AG04449 (cell line): ENCODE measurements around the gene RAF1.

ENCODE experiments used
- CTCF ChIA-PET: fragments of 350-600 bp; formaldehyde crosslinking; extraction: SDS; loops from one replicate; lab custom pipeline; 2021; ENCODE audit warnings: antibody characterized with exemption; lab: Yijun Ruan, JAX
- POLR2A ChIA-PET: fragments of 400-600, 350-600 bp; formaldehyde crosslinking; extraction: SDS; loops from one replicate; lab custom pipeline; 2020; ENCODE audit warnings: antibody characterized with exemption, inconsistent platforms; lab: Yijun Ruan, JAX
- DNase-seq: peaks from one replicate; pipeline ENCODE4 v3.0.0-alpha.2; 2010; ENCODE audit warnings: low read depth, low spot score
- H3K4me3 ChIP-seq: 2 replicates; pipeline ENCODE4 v1.5.1; 2011; ENCODE audit warnings: low read depth, mild to moderate bottlenecking, control low read depth, low read length
- TF ChIP-seq, protein P1 (sequence below): IDR thresholded peaks from one replicate; pipeline ENCODE4 v1.5.1; 2011; ENCODE audit warnings: mild to moderate bottlenecking, moderate library complexity, low read length, control low read depth, inconsistent platforms; ENCODE audit not compliant: insufficient read depth; ENCODE audit errors: missing control alignments

Gene RAF1

DNA sequence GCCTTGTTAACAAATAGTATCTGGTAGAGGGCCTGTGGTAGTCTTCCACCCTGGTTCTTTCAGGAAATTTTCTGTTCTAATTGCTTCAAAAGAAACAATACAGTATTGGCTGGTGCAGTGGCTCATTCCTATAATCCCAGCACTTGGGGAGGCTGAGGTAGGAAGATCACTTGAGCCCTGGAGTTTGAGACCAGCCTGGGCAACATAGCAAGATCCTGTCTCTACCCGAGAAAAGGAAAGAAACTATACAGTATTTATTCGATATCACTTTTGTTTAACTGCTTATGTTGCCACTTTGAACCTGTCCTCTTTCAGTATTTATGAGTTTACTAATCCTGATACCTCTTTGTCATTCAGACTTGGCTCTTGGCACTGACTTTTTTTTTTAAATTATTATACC, 102.5 kb downstream of the RAF1 start:
- POLR2A ChIA-PET, result no interaction called here
- TF ChIP-seq, protein P1, sequence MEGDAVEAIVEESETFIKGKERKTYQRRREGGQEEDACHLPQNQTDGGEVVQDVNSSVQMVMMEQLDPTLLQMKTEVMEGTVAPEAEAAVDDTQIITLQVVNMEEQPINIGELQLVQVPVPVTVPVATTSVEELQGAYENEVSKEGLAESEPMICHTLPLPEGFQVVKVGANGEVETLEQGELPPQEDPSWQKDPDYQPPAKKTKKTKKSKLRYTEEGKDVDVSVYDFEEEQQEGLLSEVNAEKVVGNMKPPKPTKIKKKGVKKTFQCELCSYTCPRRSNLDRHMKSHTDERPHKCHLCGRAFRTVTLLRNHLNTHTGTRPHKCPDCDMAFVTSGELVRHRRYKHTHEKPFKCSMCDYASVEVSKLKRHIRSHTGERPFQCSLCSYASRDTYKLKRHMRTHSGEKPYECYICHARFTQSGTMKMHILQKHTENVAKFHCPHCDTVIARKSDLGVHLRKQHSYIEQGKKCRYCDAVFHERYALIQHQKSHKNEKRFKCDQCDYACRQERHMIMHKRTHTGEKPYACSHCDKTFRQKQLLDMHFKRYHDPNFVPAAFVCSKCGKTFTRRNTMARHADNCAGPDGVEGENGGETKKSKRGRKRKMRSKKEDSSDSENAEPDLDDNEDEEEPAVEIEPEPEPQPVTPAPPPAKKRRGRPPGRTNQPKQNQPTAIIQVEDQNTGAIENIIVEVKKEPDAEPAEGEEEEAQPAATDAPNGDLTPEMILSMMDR, result no peak
- H3K4me3 ChIP-seq, result no peak overlapping the region
- no peak for DNase-seq
- CTCF ChIA-PET, result interaction anchor here (2.6 to 4.5 kb wide), 2 partner anchors 11 to 159 kb away, joined by 13 to 15 read pairs; no protein-coding TSS in a partner anchor

DNA sequence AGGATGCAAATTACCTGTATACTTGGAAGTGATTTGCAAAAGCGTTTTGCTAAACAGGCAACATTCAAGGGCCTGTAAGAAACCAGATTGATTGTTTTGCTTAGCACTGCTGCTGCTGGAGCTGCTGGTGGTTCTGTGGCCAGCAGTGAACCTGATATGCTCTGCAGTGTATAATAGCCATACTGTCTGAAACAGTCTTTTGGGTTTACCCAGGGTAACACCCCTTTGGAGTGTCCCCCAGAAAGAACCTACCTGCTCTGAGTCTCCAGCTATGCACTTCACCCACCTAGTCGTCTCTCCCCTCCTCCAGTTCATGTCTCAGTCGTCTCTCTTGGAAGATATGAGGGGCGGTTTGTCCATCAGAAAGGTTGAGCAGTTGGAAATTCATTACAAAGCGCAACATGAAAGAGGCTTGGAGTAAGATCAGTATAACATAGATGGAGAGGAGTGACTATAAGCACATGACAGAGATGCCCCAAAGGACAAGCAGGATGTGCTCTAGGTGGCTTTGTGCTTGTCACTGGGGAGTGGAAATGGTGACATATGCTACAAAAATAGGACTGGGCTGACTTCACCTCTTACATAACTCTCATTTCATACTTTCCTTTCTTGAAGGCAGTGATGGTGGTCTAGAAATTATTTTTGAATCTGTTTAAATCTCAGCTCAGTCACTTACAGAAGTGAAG, 103.3 kb downstream of the RAF1 start:
- DNase-seq, result no peak
- TF ChIP-seq, protein P1, result no peak

DNA sequence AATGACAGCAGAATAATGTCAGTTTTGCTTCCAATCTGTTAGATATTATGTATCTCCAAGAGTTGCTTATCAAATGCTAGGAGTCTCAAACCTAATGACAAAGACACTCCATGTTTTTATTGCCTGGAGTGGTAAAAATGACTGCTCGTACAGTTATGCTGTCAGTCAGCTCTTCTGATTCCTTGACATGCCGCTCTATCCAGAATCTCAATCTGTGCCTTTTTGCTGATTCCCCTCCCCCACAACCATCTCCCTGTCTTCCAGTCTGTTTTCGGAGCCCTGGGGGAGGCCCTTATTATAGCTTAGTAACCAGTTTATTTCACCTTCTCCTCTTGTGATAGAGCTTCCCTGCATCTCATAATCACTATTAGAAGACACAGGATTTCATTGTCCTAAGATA, 104.4 kb downstream of the RAF1 start:
- ChIA-PET CTCF (interaction anchor here (1.0 to 4.5 kb wide), 6 partner anchors 9 to 161 kb away, joined by 3 to 15 read pairs (median 4); no protein-coding TSS in a partner anchor), POLR2A (no interaction called here)
- TF ChIP-seq, protein P1, result no peak
- no peak for DNase-seq
- H3K4me3 ChIP-seq, result no peak overlapping the region

More for the DNA sequence above, 103.3 kb downstream of the RAF1 start:
- POLR2A ChIA-PET, result no interaction called here
- CTCF ChIA-PET, result interaction anchor here (1.0 to 4.5 kb wide), 3 partner anchors 8 to 159 kb away, joined by 3 to 15 read pairs (median 13); no protein-coding TSS in a partner anchor
- H3K4me3 ChIP-seq, result no peak overlapping the region

DNA sequence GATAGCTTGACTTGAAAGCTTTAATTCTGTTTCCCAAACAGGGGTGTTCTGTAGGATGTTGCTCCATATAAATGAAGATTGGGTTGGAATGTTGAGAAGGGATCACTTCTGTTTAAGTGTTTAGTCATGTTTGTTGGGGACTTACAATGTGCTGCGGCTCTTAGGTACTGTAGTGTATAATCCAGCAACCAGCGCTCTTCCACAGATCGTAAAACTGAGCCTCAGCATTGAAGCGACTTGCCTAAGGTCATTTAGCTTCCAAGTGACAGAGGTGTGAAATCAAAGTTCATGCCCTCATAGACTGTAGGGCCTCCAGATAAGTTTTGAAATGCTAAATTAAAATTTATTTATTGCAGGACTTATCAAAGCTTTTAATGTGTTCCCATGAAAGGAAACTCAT, 105.2 kb downstream of the RAF1 start:
- no peak for DNase-seq
- no peak overlapping the region for H3K4me3 ChIP-seq
- TF ChIP-seq, protein P1, result no peak
- CTCF ChIA-PET, result interaction anchor here (1.0 to 4.5 kb wide), 8 partner anchors 11 to 283 kb away, joined by 3 to 15 read pairs (median 4); partner anchors contain the start of gene RPL32
- POLR2A ChIA-PET, result no interaction called here

DNA sequence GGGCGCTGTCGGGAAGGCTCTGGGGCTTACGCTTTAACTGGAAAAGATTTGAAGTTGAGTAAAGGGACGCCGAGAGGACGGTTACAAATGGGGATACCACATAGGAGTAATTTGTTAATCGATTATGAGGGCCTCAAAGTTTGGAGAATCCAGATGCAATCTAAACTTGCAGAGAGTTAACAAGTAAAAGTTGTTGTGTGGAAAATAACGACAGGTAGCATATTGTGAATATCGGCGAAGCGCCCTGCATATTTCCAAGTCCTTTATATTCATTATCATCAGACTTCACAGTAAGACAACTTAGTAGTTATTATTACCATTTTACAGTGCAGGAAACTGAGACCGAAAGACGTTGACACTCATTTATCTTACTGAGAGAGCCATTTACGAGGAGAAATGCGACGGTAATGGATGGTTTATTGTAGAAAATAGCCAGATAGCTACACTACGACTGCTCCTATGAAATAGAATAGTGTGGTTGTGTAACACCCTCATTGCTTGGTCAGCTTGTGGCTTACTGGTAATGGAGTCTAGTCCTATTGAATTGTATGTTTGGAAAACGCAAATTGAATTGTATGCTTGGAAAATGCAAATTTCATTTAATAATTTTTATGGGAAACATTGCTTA, 106.3 kb downstream of the RAF1 start:
- TF ChIP-seq, protein P1, result no peak
- CTCF ChIA-PET, result interaction anchor here (1.1 to 4.5 kb wide), 4 partner anchors 12 to 162 kb away, joined by 3 to 15 read pairs (median 4); no protein-coding TSS in a partner anchor
- POLR2A ChIA-PET, result interaction anchor here (1.4 kb wide), 1 partner anchor 41 kb away, joined by 3 read pairs; no protein-coding TSS in a partner anchor
- DNase-seq, result no peak
- H3K4me3 ChIP-seq, result peak overlapping the region; percentile 93
